NK-92 (cell line): Measurements from ENCODE around the gene TRIM41.
"Not testable (repeated sequence)": the region's sequence is repeated elsewhere in the genome, so short reads cannot be mapped to it uniquely, and the experiment has no call there.

ENCODE experiments used
- DNase-seq: peaks from one replicate; lab custom pipeline; 2025; ENCODE audit not compliant: unreplicated experiment; lab: John Stamatoyannopoulos, UW

The TRIM41 gene

GRCh38 chr5:181192337-181193046 lies 30.6 kb upstream of the TRIM41 start:
- no peak for DNase-seq

- DNase-seq, result no peak
Measured at GRCh38 chr5:181193656-181194055, 29.4 kb upstream of the TRIM41 start.

- DNase-seq, result no peak
Measured at GRCh38 chr5:181194489-181195248, 28.4 kb upstream of the TRIM41 start.

GRCh38 chr5:181195249-181195761 lies 27.8 kb upstream of the TRIM41 start:
- no peak for DNase-seq

- no peak for DNase-seq
Measured at GRCh38 chr5:181197326-181197951, 25.6 kb upstream of the TRIM41 start.

GRCh38 chr5:181198106-181198685 lies 24.9 kb upstream of the TRIM41 start:
- DNase-seq, result no peak

GRCh38 chr5:181198905-181199519 lies 24.1 kb upstream of the TRIM41 start:
- DNase-seq, result no peak

GRCh38 chr5:181199881-181200638 lies 23.0 kb upstream of the TRIM41 start:
- DNase-seq, result no peak

- DNase-seq, result no peak
Measured at GRCh38 chr5:181200816-181201215, 22.3 kb upstream of the TRIM41 start.

GRCh38 chr5:181203093-181203711 lies 19.9 kb upstream of the TRIM41 start:
- DNase-seq, result no peak

- DNase-seq, result no peak
Measured at GRCh38 chr5:181203777-181204112, 19.3 kb upstream of the TRIM41 start.

- DNase-seq, result no peak
Measured at GRCh38 chr5:181204113-181204825, 18.8 kb upstream of the TRIM41 start.

GRCh38 chr5:181204826-181205760 lies 18.0 kb upstream of the TRIM41 start, which contains the start of gene TRIM7:
Gene TRIM7 (minus strand): TSS chr5:181205196. CDS start chr5:181205110, 86 bp downstream.
- no peak for DNase-seq

GRCh38 chr5:181205761-181206649 lies 17.1 kb upstream of the TRIM41 start:
- DNase-seq, result no peak

GRCh38 chr5:181207214-181207959 lies 15.7 kb upstream of the TRIM41 start:
- DNase-seq, result no peak

GRCh38 chr5:181207960-181208253 lies 15.2 kb upstream of the TRIM41 start:
- no peak for DNase-seq

- DNase-seq, result not testable (repeated sequence)
Measured at GRCh38 chr5:181209006-181209405, 14.1 kb upstream of the TRIM41 start.
